ENCODE measurements around the gene PLD6. TPM values are rescaled to one million over a fixed set of nuclear protein-coding genes. Genes with fewer than 3 reads are reported as not detected.
"Not testable (repeated sequence)": the region's sequence is repeated elsewhere in the genome, so short reads cannot be mapped to it uniquely, and the experiment has no call there.

Gene PLD6
- polyA plus RNA-seq (2013, experiment 1 of 4), result 1.00 TPM
- polyA plus RNA-seq (2013, experiment 2 of 4), result 1.7 TPM
- 0.80 TPM for polyA plus RNA-seq (2013, experiment 3 of 4)
- 0.77 TPM for polyA plus RNA-seq (2013, experiment 4 of 4)

GRCh38 chr17:17206124-17206912, at the start of gene PLD6:
TSS of gene PLD6 (minus strand) at chr17:17206333. CDS start at chr17:17206286, 47 bp downstream.
- Histone ChIP-seq H3K27ac (ENCODE audit: insufficient read depth, low read depth, low read length, poor library complexity, severe bottlenecking) (no peak within 1 kb of the TSS), H3K9me3 (ENCODE audit: control insufficient read depth, low read length) (no peaks in the 10 kb centered on the region), H3K27me3 (ENCODE audit: control insufficient read depth, insufficient read depth, low read length, poor library complexity, severe bottlenecking) (peaks cover 16% of the 10 kb centered on the region), H3K4me1 (ENCODE audit: control insufficient read depth, insufficient read depth, low read length) (no peaks in the 10 kb centered on the region), H3K36me3 (ENCODE audit: control insufficient read depth, insufficient read depth, low read length) (no peaks in the 10 kb centered on the region), H3K4me3 (ENCODE audit: insufficient read depth, low read depth, low read length) (peak within 1 kb of the TSS; percentile 38)
- WGBS, 2 experiments, result 68 to 69% methylated on average over 77 to 78 of the region's 78 CpGs

- H3K4me3 ChIP-seq (ENCODE audit: insufficient read depth, low read depth, low read length); H3K4me1 ChIP-seq (ENCODE audit: control insufficient read depth, insufficient read depth, low read length); H3K27ac ChIP-seq (ENCODE audit: insufficient read depth, low read depth, low read length, poor library complexity, severe bottlenecking); H3K9me3 ChIP-seq (ENCODE audit: control insufficient read depth, low read length); H3K27me3 ChIP-seq (ENCODE audit: control insufficient read depth, insufficient read depth, low read length, poor library complexity, severe bottlenecking): not testable (repeated sequence)
- H3K36me3 ChIP-seq (ENCODE audit: control insufficient read depth, insufficient read depth, low read length), result peaks cover 47% of the 10 kb centered on the region
- WGBS, 2 experiments, result 90 to 94% methylated on average over 8 of the region's 11 CpGs
Observed at GRCh38 chr17:17255689-17256088, 49.6 kb upstream of the PLD6 start.

- H3K9me3 ChIP-seq (ENCODE audit: control insufficient read depth, low read length), result no peaks in the 10 kb centered on the region
- WGBS, 2 experiments, result 94 to 96% methylated on average over 3 of the region's 3 CpGs
- H3K4me1 ChIP-seq (ENCODE audit: control insufficient read depth, insufficient read depth, low read length), result no peaks in the 10 kb centered on the region
- no peaks in the 10 kb centered on the region for H3K27me3 ChIP-seq (ENCODE audit: control insufficient read depth, insufficient read depth, low read length, poor library complexity, severe bottlenecking)
- no peak overlapping the region for H3K4me3 ChIP-seq (ENCODE audit: insufficient read depth, low read depth, low read length)
- H3K36me3 ChIP-seq (ENCODE audit: control insufficient read depth, insufficient read depth, low read length), result peaks cover 38% of the 10 kb centered on the region
- no peak overlapping the region for H3K27ac ChIP-seq (ENCODE audit: insufficient read depth, low read depth, low read length, poor library complexity, severe bottlenecking)
Observed at GRCh38 chr17:17254036-17254435, 47.9 kb upstream of the PLD6 start.

GRCh38 chr17:17253406-17253805, 47.3 kb upstream of the PLD6 start:
- Histone ChIP-seq H3K4me1 (ENCODE audit: control insufficient read depth, insufficient read depth, low read length) (no peaks in the 10 kb centered on the region), H3K4me3 (ENCODE audit: insufficient read depth, low read depth, low read length) (no peak overlapping the region), H3K36me3 (ENCODE audit: control insufficient read depth, insufficient read depth, low read length) (peaks cover 35% of the 10 kb centered on the region), H3K9me3 (ENCODE audit: control insufficient read depth, low read length) (no peaks in the 10 kb centered on the region), H3K27me3 (ENCODE audit: control insufficient read depth, insufficient read depth, low read length, poor library complexity, severe bottlenecking) (no peaks in the 10 kb centered on the region), H3K27ac (ENCODE audit: insufficient read depth, low read depth, low read length, poor library complexity, severe bottlenecking) (no peak overlapping the region)
- 96 to 98% methylated on average over 3 of the region's 3 CpGs for WGBS, 2 experiments

- Histone ChIP-seq H3K36me3 (ENCODE audit: control insufficient read depth, insufficient read depth, low read length) (peaks cover 42% of the 10 kb centered on the region), H3K4me1 (ENCODE audit: control insufficient read depth, insufficient read depth, low read length) (no peaks in the 10 kb centered on the region), H3K27me3 (ENCODE audit: control insufficient read depth, insufficient read depth, low read length, poor library complexity, severe bottlenecking) (no peaks in the 10 kb centered on the region), H3K9me3 (ENCODE audit: control insufficient read depth, low read length) (no peaks in the 10 kb centered on the region), H3K4me3 (ENCODE audit: insufficient read depth, low read depth, low read length) (no peak overlapping the region), H3K27ac (ENCODE audit: insufficient read depth, low read depth, low read length, poor library complexity, severe bottlenecking) (no peak overlapping the region)
- WGBS, 2 experiments, result 89% methylated on average over 9 of the region's 9 CpGs
Observed at GRCh38 chr17:17252149-17252661, 46.1 kb upstream of the PLD6 start.

- WGBS, 2 experiments, result 91 to 95% methylated on average over 3 of the region's 3 CpGs
- no peaks in the 10 kb centered on the region for H3K27me3 ChIP-seq (ENCODE audit: control insufficient read depth, insufficient read depth, low read length, poor library complexity, severe bottlenecking)
- H3K4me3 ChIP-seq (ENCODE audit: insufficient read depth, low read depth, low read length), result no peak overlapping the region
- H3K27ac ChIP-seq (ENCODE audit: insufficient read depth, low read depth, low read length, poor library complexity, severe bottlenecking), result no peak overlapping the region
- no peaks in the 10 kb centered on the region for H3K4me1 ChIP-seq (ENCODE audit: control insufficient read depth, insufficient read depth, low read length)
- H3K36me3 ChIP-seq (ENCODE audit: control insufficient read depth, insufficient read depth, low read length), result peaks cover 28% of the 10 kb centered on the region
- no peaks in the 10 kb centered on the region for H3K9me3 ChIP-seq (ENCODE audit: control insufficient read depth, low read length)
Observed at GRCh38 chr17:17246879-17247278, 40.7 kb upstream of the PLD6 start.

GRCh38 chr17:17243163-17243562, 37.0 kb upstream of the PLD6 start:
- WGBS, 2 experiments, result 95% methylated on average over 6 of the region's 6 CpGs
- Histone ChIP-seq H3K9me3 (ENCODE audit: control insufficient read depth, low read length) (no peaks in the 10 kb centered on the region), H3K27me3 (ENCODE audit: control insufficient read depth, insufficient read depth, low read length, poor library complexity, severe bottlenecking) (no peaks in the 10 kb centered on the region), H3K4me3 (ENCODE audit: insufficient read depth, low read depth, low read length) (no peak overlapping the region), H3K36me3 (ENCODE audit: control insufficient read depth, insufficient read depth, low read length) (peaks cover 18% of the 10 kb centered on the region), H3K4me1 (ENCODE audit: control insufficient read depth, insufficient read depth, low read length) (no peaks in the 10 kb centered on the region), H3K27ac (ENCODE audit: insufficient read depth, low read depth, low read length, poor library complexity, severe bottlenecking) (no peak overlapping the region)

GRCh38 chr17:17242246-17242645, 36.1 kb upstream of the PLD6 start:
- Histone ChIP-seq H3K36me3 (ENCODE audit: control insufficient read depth, insufficient read depth, low read length) (peaks cover 12% of the 10 kb centered on the region), H3K27me3 (ENCODE audit: control insufficient read depth, insufficient read depth, low read length, poor library complexity, severe bottlenecking) (no peaks in the 10 kb centered on the region), H3K27ac (ENCODE audit: insufficient read depth, low read depth, low read length, poor library complexity, severe bottlenecking) (no peak overlapping the region), H3K4me1 (ENCODE audit: control insufficient read depth, insufficient read depth, low read length) (no peaks in the 10 kb centered on the region), H3K4me3 (ENCODE audit: insufficient read depth, low read depth, low read length) (no peak overlapping the region), H3K9me3 (ENCODE audit: control insufficient read depth, low read length) (no peaks in the 10 kb centered on the region)
- 94 to 95% methylated on average over 7 of the region's 7 CpGs for WGBS, 2 experiments

GRCh38 chr17:17241656-17242055, 35.5 kb upstream of the PLD6 start:
- WGBS, 2 experiments, result 86% methylated on average over 10 of the region's 10 CpGs
- peaks cover 6% of the 10 kb centered on the region for H3K36me3 ChIP-seq (ENCODE audit: control insufficient read depth, insufficient read depth, low read length)
- no peak overlapping the region for H3K27ac ChIP-seq (ENCODE audit: insufficient read depth, low read depth, low read length, poor library complexity, severe bottlenecking)
- no peaks in the 10 kb centered on the region for H3K9me3 ChIP-seq (ENCODE audit: control insufficient read depth, low read length)
- H3K4me3 ChIP-seq (ENCODE audit: insufficient read depth, low read depth, low read length), result no peak overlapping the region
- no peaks in the 10 kb centered on the region for H3K4me1 ChIP-seq (ENCODE audit: control insufficient read depth, insufficient read depth, low read length)
- H3K27me3 ChIP-seq (ENCODE audit: control insufficient read depth, insufficient read depth, low read length, poor library complexity, severe bottlenecking), result no peaks in the 10 kb centered on the region

GRCh38 chr17:17239832-17240231, 33.7 kb upstream of the PLD6 start:
- 90 to 93% methylated on average over 1 of the region's 1 CpG for WGBS, 2 experiments
- no peak overlapping the region for H3K4me3 ChIP-seq (ENCODE audit: insufficient read depth, low read depth, low read length)
- no peaks in the 10 kb centered on the region for H3K36me3 ChIP-seq (ENCODE audit: control insufficient read depth, insufficient read depth, low read length)
- H3K4me1 ChIP-seq (ENCODE audit: control insufficient read depth, insufficient read depth, low read length), result peaks cover 12% of the 10 kb centered on the region
- no peaks in the 10 kb centered on the region for H3K9me3 ChIP-seq (ENCODE audit: control insufficient read depth, low read length)
- no peak overlapping the region for H3K27ac ChIP-seq (ENCODE audit: insufficient read depth, low read depth, low read length, poor library complexity, severe bottlenecking)
- H3K27me3 ChIP-seq (ENCODE audit: control insufficient read depth, insufficient read depth, low read length, poor library complexity, severe bottlenecking), result no peaks in the 10 kb centered on the region

All from ectodermal cell (in vitro differentiated cells).